NCI-H146 treated with DMSO at 0.1 percent for 48 hours (cell line): ENCODE data around the gene KRTAP2-4.
"Not testable (repeated sequence)": the region's sequence is repeated elsewhere in the genome, so short reads cannot be mapped to it uniquely, and the experiment has no call there.

Source experiments
- DNase-seq: peaks from one replicate; lab custom pipeline; 2025; ENCODE audit not compliant: unreplicated experiment; lab: John Stamatoyannopoulos, UW

The KRTAP2-4 gene

GRCh38 chr17:41040783-41041571, 24.7 kb downstream of the KRTAP2-4 start, which contains the start of gene KRTAP1-1:
Gene KRTAP1-1, minus strand, starts transcription at chr17:41041450. Its CDS starts 53 bp downstream, at chr17:41041397.
- DNase-seq = not testable (repeated sequence)

GRCh38 chr17:41037853-41038350, 27.8 kb downstream of the KRTAP2-4 start:
- no peak for DNase-seq

GRCh38 chr17:41034346-41034935, 31.2 kb downstream of the KRTAP2-4 start, which contains the start of gene KRTAP1-3:
Gene KRTAP1-3, minus strand, starts transcription at chr17:41034874. Its CDS starts 53 bp downstream, at chr17:41034821.
- DNase-seq = peak; percentile 26

GRCh38 chr17:41029633-41030245, 35.9 kb downstream of the KRTAP2-4 start, which contains the start of gene KRTAP1-4:
Gene KRTAP1-4, minus strand, starts transcription at chr17:41030195. Its CDS starts 117 bp downstream, at chr17:41030078.
- peak; percentile 40 for DNase-seq

- DNase-seq = no peak
Measured at GRCh38 chr17:41026715-41027471, 38.8 kb downstream of the KRTAP2-4 start, which contains the start of gene KRTAP1-5. Gene KRTAP1-5, minus strand, starts transcription at chr17:41027208. Its CDS starts 53 bp downstream, at chr17:41027155.

- DNase-seq = no peak
Measured at GRCh38 chr17:41024697-41025096, 41.0 kb downstream of the KRTAP2-4 start.

- DNase-seq = peak; percentile 85
Measured at GRCh38 chr17:41020336-41020735, 45.3 kb downstream of the KRTAP2-4 start.

- DNase-seq = no peak
Measured at GRCh38 chr17:41019415-41019814, 46.3 kb downstream of the KRTAP2-4 start.

- DNase-seq = no peak
Measured at GRCh38 chr17:41018541-41018940, 47.1 kb downstream of the KRTAP2-4 start.

GRCh38 chr17:41016578-41017215, 49.0 kb downstream of the KRTAP2-4 start:
- no peak for DNase-seq

GRCh38 chr17:41015454-41015853, 50.2 kb downstream of the KRTAP2-4 start:
- no peak for DNase-seq
